Erythroblast (primary cell): ENCODE measurements around the gene METAP2.

ENCODE experiments used
- GATA1 ChIP-seq: IDR thresholded peaks from 2 replicates; pipeline ENCODE4 v1.6.1; 2011; ENCODE audit warnings: low read depth, mild to moderate bottlenecking, control low read depth, low read length, moderate library complexity
- POLR2A ChIP-seq: IDR thresholded peaks from 2 replicates; pipeline ENCODE4 v1.6.1; 2011; ENCODE audit warnings: mild to moderate bottlenecking, low read length

- TF ChIP-seq POLR2A (peak; percentile 49), GATA1 (no peak)
Measured at GRCh38 chr12:95548539-95549391, 74.8 kb downstream of the METAP2 start.
